Left renal pelvis (tissue), 4 donors: ENCODE measurements around the gene UIMC1. TPM values are rescaled to one million over a fixed set of nuclear protein-coding genes. Genes with fewer than 3 reads are reported as not detected.
"Not testable (repeated sequence)": the region's sequence is repeated elsewhere in the genome, so short reads cannot be mapped to it uniquely, and the experiment has no call there.

Experiments used
- DNase-seq, 4 donors: peaks; one replicate each; pipeline ENCODE4 v3.0.0-alpha.2; 2013; ENCODE audit warnings: low read depth in 4 of 4, low spot score in 3 of 4
- polyA plus RNA-seq, 4 donors: library from polyadenylated mRNA; unstranded; fragments of 120-200 nt; gene quantifications; one replicate each; pipeline ENCODE4 v1.2.1, GENCODE V29; 2013; ENCODE audit not compliant: insufficient read length in 4 of 4

The UIMC1 gene
- polyA plus RNA-seq, 4 donors, result 37.7 to 47.0 (median 44.7) TPM

- no peak for DNase-seq
These were observed 131.5 kb downstream of the UIMC1 start for GRCh38 chr5:176875014-176875550.

DNA sequence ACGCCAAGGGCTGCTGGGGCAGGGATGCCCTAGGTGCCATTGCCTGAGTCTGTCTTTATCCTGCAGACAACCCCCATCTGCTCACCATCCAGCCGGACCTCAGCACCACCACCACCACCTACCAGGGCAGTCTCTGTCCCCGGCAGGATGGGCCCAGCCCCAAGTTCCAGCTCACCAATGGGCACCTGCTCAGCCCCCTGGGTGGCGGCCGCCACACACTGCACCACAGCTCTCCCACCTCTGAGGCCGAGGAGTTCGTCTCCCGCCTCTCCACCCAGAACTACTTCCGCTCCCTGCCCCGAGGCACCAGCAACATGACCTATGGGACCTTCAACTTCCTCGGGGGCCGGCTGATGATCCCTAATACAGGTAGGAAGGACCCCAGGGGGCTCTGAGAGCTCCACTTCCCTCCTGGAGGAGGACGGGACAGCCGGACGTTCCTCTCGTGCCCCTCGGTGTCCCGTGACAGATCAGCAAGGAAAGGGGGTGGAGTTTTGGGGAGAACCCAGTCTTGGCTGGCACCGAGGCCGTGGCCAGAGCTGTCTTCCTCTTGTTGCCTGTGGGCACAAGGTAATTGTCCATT, 132.3 kb downstream of the UIMC1 start:
- DNase-seq, result no peak

DNA sequence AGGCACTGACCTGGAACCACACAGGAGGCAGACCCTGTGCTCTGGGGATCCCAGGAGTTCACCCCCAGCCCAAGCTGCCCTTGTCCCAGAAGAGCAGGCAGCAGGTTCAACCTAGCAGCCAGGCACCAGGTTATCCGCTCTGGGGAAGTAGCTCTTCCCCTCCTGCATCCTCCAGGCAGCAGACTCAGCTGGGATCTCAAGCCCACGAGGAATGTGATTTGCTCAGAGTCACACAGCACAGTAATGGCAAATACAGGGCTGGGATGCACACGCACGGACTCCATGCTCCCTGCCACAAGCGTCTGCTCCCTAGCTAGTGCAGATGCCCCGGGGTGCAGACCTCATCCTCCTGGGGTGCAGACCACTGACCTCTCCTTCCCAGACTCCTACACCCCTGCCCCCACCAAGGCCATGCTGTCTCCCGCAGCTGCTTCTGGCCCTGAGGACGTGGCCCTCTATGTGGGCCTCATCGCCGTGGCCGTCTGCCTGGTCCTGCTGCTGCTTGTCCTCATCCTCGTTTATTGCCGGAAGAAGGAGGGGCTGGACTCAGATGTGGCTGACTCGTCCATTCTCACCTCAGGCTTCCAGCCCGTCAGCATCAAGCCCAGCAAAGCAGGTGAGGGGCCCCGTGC, 132.9 kb downstream of the UIMC1 start:
- no peak for DNase-seq

DNA sequence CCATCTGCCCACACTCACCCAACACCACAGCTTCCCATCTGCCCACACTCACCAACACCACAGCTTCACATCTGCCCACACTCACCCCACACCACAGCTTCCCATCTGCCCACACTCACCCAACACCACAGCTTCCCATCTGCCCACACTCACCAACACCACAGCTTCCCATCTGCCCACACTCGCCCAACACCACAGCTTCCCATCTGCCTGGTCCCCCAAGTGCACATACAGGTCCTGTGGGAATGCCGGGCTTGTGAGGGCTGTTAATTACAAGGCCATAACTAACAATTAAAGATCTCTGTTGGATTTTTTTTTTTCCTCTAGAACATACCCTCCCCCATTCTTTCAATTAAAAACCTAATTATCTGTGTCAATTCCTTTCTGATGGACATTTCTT, 133.6 kb downstream of the UIMC1 start:
- DNase-seq, result not testable (repeated sequence)

DNA sequence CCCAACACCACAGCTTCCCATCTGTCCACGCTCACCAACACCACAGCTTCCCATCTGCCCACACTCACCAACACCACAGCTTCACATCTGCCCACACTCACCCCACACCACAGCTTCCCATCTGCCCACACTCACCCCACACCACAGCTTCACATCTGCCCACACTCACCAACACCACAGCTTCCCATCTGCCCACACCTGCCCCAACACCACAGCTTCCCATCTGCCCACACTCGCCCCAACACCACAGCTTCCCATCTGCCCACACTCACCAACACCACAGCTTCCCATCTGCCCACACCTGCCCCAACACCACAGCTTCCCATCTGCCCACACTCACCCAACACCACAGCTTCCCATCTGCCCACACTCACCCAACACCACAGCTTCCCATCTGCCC, 134.0 kb downstream of the UIMC1 start:
- DNase-seq, result not testable (repeated sequence)

DNA sequence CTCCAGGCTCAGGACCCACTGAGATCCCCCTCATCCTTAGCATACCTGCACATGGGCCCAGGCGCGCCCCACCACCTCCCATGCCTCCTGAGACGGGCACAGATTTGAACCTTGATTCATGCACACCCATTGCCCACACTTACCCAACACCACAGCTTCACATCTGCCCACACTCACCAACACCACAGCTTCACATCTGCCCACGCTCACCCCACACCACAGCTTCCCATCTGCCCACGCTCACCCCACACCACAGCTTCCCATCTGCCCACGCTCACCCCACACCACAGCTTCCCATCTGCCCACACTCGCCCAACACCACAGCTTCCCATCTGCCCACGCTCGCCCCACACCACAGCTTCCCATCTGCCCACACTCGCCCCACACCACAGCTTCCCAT, 135.9 kb downstream of the UIMC1 start:
- DNase-seq, result not testable (repeated sequence)

- DNase-seq, result no peak
These were observed 136.4 kb downstream of the UIMC1 start for GRCh38 chr5:176870110-176870591.

DNA sequence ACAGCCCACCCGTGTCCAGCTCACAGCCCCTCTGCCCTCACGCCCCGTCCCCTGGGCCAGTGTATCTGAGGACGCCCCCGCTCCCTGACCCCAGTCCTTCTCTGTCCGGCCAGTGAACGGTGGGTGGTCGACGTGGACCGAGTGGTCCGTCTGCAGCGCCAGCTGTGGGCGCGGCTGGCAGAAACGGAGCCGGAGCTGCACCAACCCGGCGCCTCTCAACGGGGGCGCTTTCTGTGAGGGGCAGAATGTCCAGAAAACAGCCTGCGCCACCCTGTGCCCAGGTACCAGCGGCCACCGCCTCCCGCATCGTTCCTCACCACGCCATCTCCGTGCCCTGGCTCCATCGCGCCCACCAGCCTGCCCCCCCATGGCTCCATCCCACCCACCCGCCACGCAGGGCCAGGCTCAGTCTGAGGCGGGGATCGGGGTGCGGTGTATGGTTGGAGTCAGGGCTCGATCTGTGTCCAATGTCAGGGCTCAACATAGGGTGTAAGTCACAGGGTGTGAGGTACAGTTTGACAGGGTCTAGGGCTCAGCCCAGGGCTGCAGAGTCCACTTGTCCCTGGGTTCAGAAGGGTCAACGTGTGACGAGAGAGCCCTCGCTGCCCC, 137.0 kb downstream of the UIMC1 start:
- no peak for DNase-seq

GRCh38 chr5:176868731-176869130, 137.8 kb downstream of the UIMC1 start:
- DNase-seq, result no peak

- DNase-seq, result no peak
These were observed 138.5 kb downstream of the UIMC1 start for GRCh38 chr5:176868126-176868525.

DNA sequence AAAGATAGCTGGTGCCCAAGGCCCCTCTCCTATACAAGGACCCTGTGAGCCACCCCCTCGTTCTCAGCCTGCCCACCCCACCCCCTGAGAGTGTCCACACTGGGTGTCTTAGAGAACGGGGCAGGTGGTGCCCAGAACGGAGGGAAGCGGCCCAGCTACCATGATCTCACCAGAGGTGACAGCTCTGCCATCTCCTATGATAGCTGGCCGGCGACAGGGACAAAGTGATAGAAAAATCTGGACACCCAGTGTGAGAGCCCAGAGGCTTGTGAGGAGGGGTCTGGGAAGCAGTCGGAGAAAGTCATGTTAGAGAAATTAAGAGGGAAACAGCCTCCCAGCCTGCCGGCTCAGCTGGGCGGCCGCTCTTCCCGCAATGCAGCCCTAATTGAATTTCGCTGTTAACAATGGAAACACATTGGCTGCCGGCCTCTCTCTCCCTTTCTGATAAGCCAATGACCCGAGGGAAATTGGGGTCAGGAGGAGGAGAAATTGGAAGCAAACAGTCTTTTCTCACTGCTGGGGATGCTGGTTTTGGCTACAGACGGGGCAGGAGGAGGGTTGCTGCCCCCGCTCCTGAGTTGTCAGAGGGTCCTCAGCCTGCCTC, 139.8 kb downstream of the UIMC1 start:
- DNase-seq, result no peak

GRCh38 chr5:176865964-176866363, 140.6 kb downstream of the UIMC1 start:
- DNase-seq, result no peak

DNA sequence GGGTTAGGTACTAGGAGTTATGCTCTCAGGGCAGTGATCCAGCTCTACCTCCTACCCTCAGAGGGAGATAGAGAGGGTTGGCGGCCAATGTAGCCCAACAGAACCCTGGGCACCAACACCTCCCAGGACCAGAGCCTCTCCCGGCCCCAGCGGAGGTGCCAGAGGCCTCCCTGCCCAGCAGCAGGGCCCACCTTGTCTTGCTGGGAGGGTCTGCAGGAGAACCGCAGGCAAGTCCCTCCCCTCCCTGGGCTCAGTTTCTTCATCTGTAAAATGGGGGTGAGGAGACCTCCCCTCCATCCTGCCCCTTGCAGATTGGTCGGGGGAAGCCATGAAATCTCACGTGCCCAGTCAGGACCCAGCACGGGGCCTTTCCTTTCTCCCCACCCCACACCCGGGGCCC, 141.8 kb downstream of the UIMC1 start:
- no peak for DNase-seq

GRCh38 chr5:176863765-176864098, 142.8 kb downstream of the UIMC1 start:
- no peak for DNase-seq

DNA sequence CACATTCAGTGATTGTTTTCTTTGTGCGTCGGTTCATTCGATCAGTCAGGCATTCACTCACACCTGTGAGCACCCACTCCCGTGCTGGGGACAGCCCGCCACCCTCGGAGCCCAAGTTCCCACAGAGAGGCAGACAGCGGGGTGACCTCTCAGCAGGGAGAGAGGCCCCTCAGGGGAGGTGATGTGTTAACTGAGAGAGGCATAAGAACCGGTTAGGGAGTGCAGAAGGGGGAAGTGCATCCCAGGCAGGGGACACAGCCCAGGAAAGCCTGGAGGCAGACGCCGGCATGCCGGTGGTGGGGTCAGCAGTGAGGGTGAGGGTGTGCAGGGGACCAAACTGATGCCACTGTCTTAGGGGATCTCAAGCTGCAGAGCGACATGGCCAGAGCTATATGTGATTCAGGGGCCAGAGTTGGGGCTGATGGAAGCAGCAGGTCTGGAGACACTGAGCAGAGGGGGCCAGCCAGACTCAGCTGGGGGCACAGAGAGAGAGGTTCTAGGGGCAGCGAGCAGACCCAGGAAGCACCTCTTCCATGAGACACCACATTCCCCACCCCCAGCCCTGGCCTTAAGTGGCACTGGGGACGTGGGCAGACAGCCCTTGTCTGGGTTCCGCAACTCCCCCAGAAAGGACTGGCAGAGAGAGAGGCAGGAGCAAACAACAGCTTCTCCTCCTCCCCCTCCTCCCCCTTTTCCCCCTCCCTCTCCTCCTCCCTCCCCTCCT, 143.4 kb downstream of the UIMC1 start:
- no peak for DNase-seq

GRCh38 chr5:176862330-176862995, 144.1 kb downstream of the UIMC1 start:
- DNase-seq, result no peak

GRCh38 chr5:176861276-176861675, 145.3 kb downstream of the UIMC1 start:
- no peak for DNase-seq

DNA sequence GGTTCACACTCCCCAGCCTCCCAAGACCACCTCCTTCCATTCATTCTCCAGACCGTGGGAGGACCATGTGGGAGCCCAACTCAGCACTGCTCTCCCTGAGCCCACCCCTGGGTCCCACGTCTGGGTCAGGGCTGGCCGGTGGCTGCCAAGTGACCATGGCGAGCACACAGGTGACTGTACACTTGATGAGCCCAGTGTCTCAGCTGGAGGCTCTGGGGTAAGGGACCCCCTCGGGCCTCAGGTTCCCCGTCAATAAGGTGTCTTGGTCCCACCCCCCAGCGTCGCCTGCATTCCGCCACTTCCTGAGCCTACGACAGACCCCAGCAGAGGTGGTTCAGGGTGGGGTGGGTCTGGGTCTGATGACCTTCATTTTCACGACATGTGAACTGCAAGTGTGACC, 146.2 kb downstream of the UIMC1 start:
- no peak for DNase-seq

DNA sequence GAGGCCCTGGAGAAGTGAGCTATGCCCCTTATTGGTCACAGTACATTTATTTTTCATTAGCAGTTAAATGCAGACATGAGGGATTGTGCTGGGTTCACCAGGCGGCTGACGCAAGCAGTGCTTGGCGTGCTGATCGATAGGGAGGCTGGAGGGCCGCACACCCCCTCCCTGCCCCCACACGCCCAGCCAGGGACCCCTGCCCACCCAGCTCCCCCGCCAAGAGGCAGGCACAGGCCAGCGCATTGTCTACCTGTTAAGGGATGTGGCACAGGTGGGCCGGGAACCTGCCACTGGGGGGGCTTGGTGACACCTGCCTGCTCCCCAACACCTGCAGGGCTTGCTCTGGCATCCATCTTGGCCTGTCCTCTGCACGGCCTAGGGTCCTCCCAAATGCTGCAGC, 146.7 kb downstream of the UIMC1 start:
- no peak for DNase-seq

- no peak for DNase-seq
These were observed 148.7 kb downstream of the UIMC1 start for GRCh38 chr5:176857894-176858273.
